ENCODE data around the gene PAPSS2. TPM values are rescaled to one million over a fixed set of nuclear protein-coding genes. Genes with fewer than 3 reads are reported as not detected.
A peak's percentile ranks its signal among the peaks of the same experiment; 100 is the strongest.
"Not testable (repeated sequence)": the region's sequence is repeated elsewhere in the genome, so short reads cannot be mapped to it uniquely, and the experiment has no call there.

The PAPSS2 gene
- total RNA-seq, 1 experiment from 2014 or later = 22.1 TPM

DNA sequence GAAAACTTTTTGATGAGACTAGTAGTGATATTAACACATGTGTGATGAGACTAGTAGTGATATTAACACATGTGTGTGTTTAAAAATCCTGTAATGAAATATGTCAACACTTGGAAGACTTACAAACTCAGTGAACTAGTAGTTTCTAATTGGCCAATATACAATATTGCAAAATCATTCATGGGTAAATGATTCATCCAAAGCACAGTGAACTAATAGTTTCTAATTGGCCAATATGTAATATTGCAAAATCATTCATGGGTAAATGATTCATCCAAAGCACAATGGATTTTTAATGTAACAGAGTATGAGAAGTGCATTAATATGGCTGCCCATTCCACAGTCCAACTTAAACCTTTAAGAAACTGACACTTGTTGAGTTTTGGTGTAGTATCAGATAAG lies 80.6 kb downstream of the PAPSS2 start:
- Mint-ChIP-seq H3K9me3 (no peaks in the 10 kb centered on the region), H3K27ac (no peak overlapping the region), H3K4me1 (0 out of 2 replicates have a peak, but pooled peaks cover 3% of the 10 kb centered on the region), H3K27me3 (ENCODE audit: low read depth) (no peaks in the 10 kb centered on the region), H3K36me3 (peaks cover 17% of the 10 kb centered on the region), H3K4me3 (no peak overlapping the region)
- TF ChIP-seq RORB (CRISPR knock-in tag; IDR thresholded peaks at IDR 0.05) = no peak
- TF ChIP-seq, protein P1, sequence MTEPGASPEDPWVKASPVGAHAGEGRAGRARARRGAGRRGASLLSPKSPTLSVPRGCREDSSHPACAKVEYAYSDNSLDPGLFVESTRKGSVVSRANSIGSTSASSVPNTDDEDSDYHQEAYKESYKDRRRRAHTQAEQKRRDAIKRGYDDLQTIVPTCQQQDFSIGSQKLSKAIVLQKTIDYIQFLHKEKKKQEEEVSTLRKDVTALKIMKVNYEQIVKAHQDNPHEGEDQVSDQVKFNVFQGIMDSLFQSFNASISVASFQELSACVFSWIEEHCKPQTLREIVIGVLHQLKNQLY (CRISPR knock-in tag; IDR thresholded peaks at IDR 0.05) = no peak
- TF ChIP-seq ZNF512 (CRISPR knock-in tag; IDR thresholded peaks at IDR 0.05; ENCODE audit: borderline replicate concordance) = no peak
- no peak for TF ChIP-seq AR (CRISPR knock-in tag; IDR thresholded peaks at IDR 0.05)
- TF ChIP-seq ZNF425 (CRISPR knock-in tag; conservative IDR thresholded peaks at IDR 0.05) = no peak
- no peak for TF ChIP-seq TP53 (CRISPR knock-in tag; IDR thresholded peaks at IDR 0.05)
- TF ChIP-seq, protein P2, sequence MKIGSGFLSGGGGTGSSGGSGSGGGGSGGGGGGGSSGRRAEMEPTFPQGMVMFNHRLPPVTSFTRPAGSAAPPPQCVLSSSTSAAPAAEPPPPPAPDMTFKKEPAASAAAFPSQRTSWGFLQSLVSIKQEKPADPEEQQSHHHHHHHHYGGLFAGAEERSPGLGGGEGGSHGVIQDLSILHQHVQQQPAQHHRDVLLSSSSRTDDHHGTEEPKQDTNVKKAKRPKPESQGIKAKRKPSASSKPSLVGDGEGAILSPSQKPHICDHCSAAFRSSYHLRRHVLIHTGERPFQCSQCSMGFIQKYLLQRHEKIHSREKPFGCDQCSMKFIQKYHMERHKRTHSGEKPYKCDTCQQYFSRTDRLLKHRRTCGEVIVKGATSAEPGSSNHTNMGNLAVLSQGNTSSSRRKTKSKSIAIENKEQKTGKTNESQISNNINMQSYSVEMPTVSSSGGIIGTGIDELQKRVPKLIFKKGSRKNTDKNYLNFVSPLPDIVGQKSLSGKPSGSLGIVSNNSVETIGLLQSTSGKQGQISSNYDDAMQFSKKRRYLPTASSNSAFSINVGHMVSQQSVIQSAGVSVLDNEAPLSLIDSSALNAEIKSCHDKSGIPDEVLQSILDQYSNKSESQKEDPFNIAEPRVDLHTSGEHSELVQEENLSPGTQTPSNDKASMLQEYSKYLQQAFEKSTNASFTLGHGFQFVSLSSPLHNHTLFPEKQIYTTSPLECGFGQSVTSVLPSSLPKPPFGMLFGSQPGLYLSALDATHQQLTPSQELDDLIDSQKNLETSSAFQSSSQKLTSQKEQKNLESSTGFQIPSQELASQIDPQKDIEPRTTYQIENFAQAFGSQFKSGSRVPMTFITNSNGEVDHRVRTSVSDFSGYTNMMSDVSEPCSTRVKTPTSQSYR (CRISPR knock-in tag; IDR thresholded peaks at IDR 0.05) = no peak
- TF ChIP-seq SMAD3 (CRISPR knock-in tag; IDR thresholded peaks at IDR 0.05; ENCODE audit: borderline replicate concordance) = no peak
- TF ChIP-seq CREM (CRISPR knock-in tag; IDR thresholded peaks at IDR 0.05) = no peak
- no peak for TF ChIP-seq TEAD4 (CRISPR knock-in tag; IDR thresholded peaks at IDR 0.05)
- no peak for TF ChIP-seq OVOL2 (CRISPR knock-in tag; IDR thresholded peaks at IDR 0.05; ENCODE audit: borderline replicate concordance)
- no peak for TF ChIP-seq NFE2L1 (CRISPR knock-in tag; IDR thresholded peaks at IDR 0.05)
- TF ChIP-seq ZNF121 (CRISPR knock-in tag; IDR thresholded peaks at IDR 0.05) = no peak
- no peak for DNase-seq (ENCODE audit: low spot score)
- ChIA-PET POLR2A (no interaction called here), CTCF (no interaction called here)
- ATAC-seq = no peak

- H3K27me3 Mint-ChIP-seq (ENCODE audit: low read depth); CTCF ChIA-PET; DNase-seq (ENCODE audit: low spot score); H3K4me3 Mint-ChIP-seq; ATAC-seq; H3K9me3 Mint-ChIP-seq; POLR2A ChIA-PET; H3K27ac Mint-ChIP-seq; H3K4me1 Mint-ChIP-seq: not testable (repeated sequence)
- peak; percentile 54 for TF ChIP-seq GABPB1 (CRISPR knock-in tag; IDR thresholded peaks at IDR 0.05)
- H3K36me3 Mint-ChIP-seq = peaks cover 21% of the 10 kb centered on the region
These were observed 83.4 kb downstream of the PAPSS2 start for GRCh38 chr10:87742992-87743610.

Data from WTC11 (cell line).